K562 (cell line): Measurements from ENCODE around the gene ADD2.
A peak's percentile ranks its signal among the peaks of the same experiment; 100 is the strongest.

Experiments
- EP300 ChIP-seq: IDR thresholded peaks from 2 replicates; pipeline ENCODE4 v1.6.1; 2012; ENCODE audit warnings: low read length, improper control_type of control experiment
- FOXM1 ChIP-seq, 2 experiments: fragments of 450-650 bp in 1 of 2; sonication (generic) in 1 of 2; formaldehyde crosslinking in 1 of 2; IDR thresholded peaks; 2 replicates each; pipeline versions ENCODE4 v1.6.1 to v1.9.0; 2017 to 2022; ENCODE audit warnings: low read depth in 2 of 2, mild to moderate bottlenecking in 2 of 2, missing genetic modification reagents in 1 of 2, moderate library complexity in 1 of 2
- KAT8 ChIP-seq: fragments of 450-650 bp; IDR thresholded peaks from 2 replicates; pipeline ENCODE4 v1.6.1; 2016; ENCODE audit warnings: low read depth, mild to moderate bottlenecking
- SMARCC2 ChIP-seq: fragments of 450-650 bp; IDR thresholded peaks from 2 replicates; pipeline ENCODE4 v1.6.1; 2017; ENCODE audit warnings: antibody characterized with exemption, moderate library complexity, mild to moderate bottlenecking, low read depth
- SPI1 ChIP-seq: IDR thresholded peaks from 2 replicates; pipeline ENCODE4 v1.6.1; 2011; ENCODE audit warnings: low read depth, low read length, control low read depth, borderline replicate concordance
- ZC3H8 ChIP-seq: fragments of 450-650 bp; IDR thresholded peaks from 2 replicates; pipeline ENCODE4 v1.6.1; 2017
- ZFP36 ChIP-seq: fragments of 150-350 bp; IDR thresholded peaks from 2 replicates; pipeline ENCODE4 v1.6.1; 2018; ENCODE audit warnings: low read length, low read depth; ENCODE audit not compliant: partially characterized antibody
- TF ChIP-seq, protein P1 (sequence below): sonication (generic); formaldehyde crosslinking; IDR thresholded peaks from 2 replicates; pipeline ENCODE4 v1.8.0; 2022; ENCODE audit warnings: mild to moderate bottlenecking, missing genetic modification reagents, borderline replicate concordance

DNA sequence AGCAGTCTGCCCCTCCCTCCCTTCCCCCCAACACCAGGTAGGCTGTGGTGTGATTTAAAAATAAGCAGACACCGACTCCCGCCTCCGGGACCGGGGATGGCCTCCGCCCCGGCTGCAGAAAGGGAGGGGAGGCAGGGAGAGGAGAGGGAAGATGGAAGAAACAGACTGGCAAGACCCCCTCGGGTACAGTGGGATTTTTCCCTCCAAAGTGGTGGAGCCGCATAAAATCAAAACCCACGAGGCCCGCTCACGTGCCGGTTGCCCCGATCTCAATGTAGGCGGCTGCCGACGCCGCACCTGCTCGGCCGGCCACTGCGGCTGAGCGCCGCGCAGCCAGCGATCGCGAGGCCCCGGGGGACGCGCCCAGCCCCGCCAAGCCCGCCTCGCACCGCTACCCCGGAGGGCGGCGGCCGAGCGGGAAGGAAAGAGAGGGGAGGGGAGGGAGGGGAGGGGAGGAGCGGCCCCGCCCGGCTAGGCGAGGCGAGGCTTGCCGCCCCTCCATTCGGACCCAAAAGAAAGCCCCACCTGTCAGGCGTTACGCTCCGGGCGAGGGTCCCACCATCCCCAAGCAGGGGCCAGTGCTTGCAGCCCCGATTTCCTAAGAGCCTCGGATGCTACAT, 811 bp downstream of the ADD2 start:
- TF ChIP-seq EP300, result no peak
- TF ChIP-seq FOXM1 (IDR thresholded peaks at IDR 0.05; ENCODE audit: low read depth), result peak; percentile 69
- no peak for TF ChIP-seq FOXM1 (CRISPR knock-in tag; IDR thresholded peaks at IDR 0.05; ENCODE audit: low read depth)
- TF ChIP-seq, protein P1, sequence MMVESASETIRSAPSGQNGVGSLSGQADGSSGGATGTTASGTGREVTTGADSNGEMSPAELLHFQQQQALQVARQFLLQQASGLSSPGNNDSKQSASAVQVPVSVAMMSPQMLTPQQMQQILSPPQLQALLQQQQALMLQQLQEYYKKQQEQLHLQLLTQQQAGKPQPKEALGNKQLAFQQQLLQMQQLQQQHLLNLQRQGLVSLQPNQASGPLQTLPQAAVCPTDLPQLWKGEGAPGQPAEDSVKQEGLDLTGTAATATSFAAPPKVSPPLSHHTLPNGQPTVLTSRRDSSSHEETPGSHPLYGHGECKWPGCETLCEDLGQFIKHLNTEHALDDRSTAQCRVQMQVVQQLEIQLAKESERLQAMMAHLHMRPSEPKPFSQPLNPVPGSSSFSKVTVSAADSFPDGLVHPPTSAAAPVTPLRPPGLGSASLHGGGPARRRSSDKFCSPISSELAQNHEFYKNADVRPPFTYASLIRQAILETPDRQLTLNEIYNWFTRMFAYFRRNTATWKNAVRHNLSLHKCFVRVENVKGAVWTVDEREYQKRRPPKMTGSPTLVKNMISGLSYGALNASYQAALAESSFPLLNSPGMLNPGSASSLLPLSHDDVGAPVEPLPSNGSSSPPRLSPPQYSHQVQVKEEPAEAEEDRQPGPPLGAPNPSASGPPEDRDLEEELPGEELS (CRISPR knock-in tag), result no peak
- no peak for TF ChIP-seq SMARCC2
- TF ChIP-seq ZFP36, result no peak
- TF ChIP-seq KAT8, result no peak
- no peak for TF ChIP-seq ZC3H8
- no peak for TF ChIP-seq SPI1
